ENCODE measurements around the gene C20orf204. TPM values are rescaled to one million over a fixed set of nuclear protein-coding genes. Genes with fewer than 3 reads are reported as not detected.
A peak's percentile ranks its signal among the peaks of the same experiment; 100 is the strongest.

C20orf204 gene
- polyA plus RNA-seq, 1 donor from 2014 or later: 6.0 TPM

- no peaks in the 10 kb centered on the region for H3K36me3 ChIP-seq (ENCODE audit: insufficient read depth, low read length)
- H3K4me2 ChIP-seq (ENCODE audit: low read length): peak overlapping the region; percentile 30
- TF ChIP-seq TAF1 (IDR thresholded peaks at IDR 0.05; ENCODE audit: low read depth) (no peak), EP300 (conservative IDR thresholded peaks at IDR 0.05; ENCODE audit: poor library complexity, severe bottlenecking) (no peak), SMC3 (conservative IDR thresholded peaks at IDR 0.05; ENCODE audit: poor library complexity) (peak; percentile 92), RAD21 (conservative IDR thresholded peaks at IDR 0.05) (peak; percentile 91), POLR2AphosphoS5 (IDR thresholded peaks at IDR 0.05) (no peak), MXI1 (conservative IDR thresholded peaks at IDR 0.05; ENCODE audit: poor library complexity, severe bottlenecking) (no peak), CTCF (IDR thresholded peaks at IDR 0.05; ENCODE audit: poor library complexity, severe bottlenecking) (peak; percentile 89)
- H2AFZ ChIP-seq (ENCODE audit: low read depth, low read length): no peak overlapping the region
- H3F3A ChIP-seq (ENCODE audit: insufficient read depth, low read length, poor library complexity, severe bottlenecking): no peaks in the 10 kb centered on the region
- H3K9ac ChIP-seq (ENCODE audit: low read length): peak overlapping the region; percentile 64
- H4K20me1 ChIP-seq (ENCODE audit: insufficient read depth): no peaks in the 10 kb centered on the region
- H3K27me3 ChIP-seq (ENCODE audit: insufficient read depth, low read depth, low read length): peaks cover 22% of the 10 kb centered on the region
- no peaks in the 10 kb centered on the region for H3K9me2 ChIP-seq (ENCODE audit: insufficient read depth, low read length)
- H3K27ac ChIP-seq (ENCODE audit: low read length): no peak overlapping the region
- no peaks in the 10 kb centered on the region for H3K79me2 ChIP-seq (replicated peaks; ENCODE audit: insufficient read depth, low read length)
- H3K9me3 ChIP-seq (ENCODE audit: low read length): no peaks in the 10 kb centered on the region
- H3K4me3 ChIP-seq (ENCODE audit: low read length): peak overlapping the region; percentile 71
These were observed 47.4 kb downstream of the C20orf204 start for GRCh38 chr20:64083378-64083803.

- Histone ChIP-seq H3K4me3 (ENCODE audit: low read length) (peak within 1 kb of the TSS; percentile 71), H2AFZ (ENCODE audit: low read depth, low read length) (peak within 1 kb of the TSS; percentile 21), H3K79me2 (replicated peaks; ENCODE audit: insufficient read depth, low read length) (no peaks in the 10 kb centered on the region), H3K36me3 (ENCODE audit: insufficient read depth, low read length) (no peaks in the 10 kb centered on the region), H3K9ac (ENCODE audit: low read length) (peak within 1 kb of the TSS; percentile 64), H3K4me2 (ENCODE audit: low read length) (peak within 1 kb of the TSS; percentile 30), H4K20me1 (ENCODE audit: insufficient read depth) (no peaks in the 10 kb centered on the region), H3K9me2 (ENCODE audit: insufficient read depth, low read length) (no peaks in the 10 kb centered on the region), H3K9me3 (ENCODE audit: low read length) (no peaks in the 10 kb centered on the region), H3K27me3 (ENCODE audit: insufficient read depth, low read depth, low read length) (peaks cover 22% of the 10 kb centered on the region), H3K27ac (ENCODE audit: low read length) (no peak within 1 kb of the TSS), H3F3A (ENCODE audit: insufficient read depth, low read length, poor library complexity, severe bottlenecking) (no peaks in the 10 kb centered on the region)
- TF ChIP-seq REST (IDR thresholded peaks at IDR 0.05; ENCODE audit: borderline replicate concordance): no peak
- TF ChIP-seq TAF1 (IDR thresholded peaks at IDR 0.05; ENCODE audit: low read depth): no peak
- peak; percentile 20 for TF ChIP-seq SMC3 (conservative IDR thresholded peaks at IDR 0.05; ENCODE audit: poor library complexity)
- TF ChIP-seq CTCF (IDR thresholded peaks at IDR 0.05; ENCODE audit: poor library complexity, severe bottlenecking): peak; percentile 40
- no peak for TF ChIP-seq EZH2 (IDR thresholded peaks at IDR 0.05; ENCODE audit: borderline replicate concordance, insufficient read depth, low read length, poor library complexity, severe bottlenecking)
- TF ChIP-seq POLR2AphosphoS5 (IDR thresholded peaks at IDR 0.05): peak; percentile 25
- no peak for TF ChIP-seq RAD21 (conservative IDR thresholded peaks at IDR 0.05)
- TF ChIP-seq MXI1 (conservative IDR thresholded peaks at IDR 0.05; ENCODE audit: poor library complexity, severe bottlenecking): peak; percentile 72
- no peak for TF ChIP-seq EP300 (conservative IDR thresholded peaks at IDR 0.05; ENCODE audit: poor library complexity, severe bottlenecking)
These were observed 48.1 kb downstream of the C20orf204 start, which contains the start of gene LKAAEAR1 for GRCh38 chr20:64083804-64084684. Gene LKAAEAR1, minus strand, starts transcription at chr20:64084398. Its CDS starts 179 bp downstream, at chr20:64084219.

Measured in neural cell (in vitro differentiated cells).